Measurements from ENCODE around the gene COPA. TPM values are rescaled to one million over a fixed set of nuclear protein-coding genes. Genes with fewer than 3 reads are reported as not detected.

Gene COPA
- total and polyA plus RNA-seq, 7 donors: 53.8 to 96.3 (median 75.2) TPM

GRCh38 chr1:160277987-160278386, 65.1 kb downstream of the COPA start:
- TF ChIP-seq CTCF (IDR thresholded peaks at IDR 0.05): no peak
- Histone ChIP-seq H3K27ac (no peak overlapping the region), H3K4me3 (no peak overlapping the region), H3K36me3 (ENCODE audit: insufficient read depth in 1 of 2, low read depth in 1 of 2) (peaks cover 17 to 75% of the 10 kb centered on the region in 2 donors), H3K9me3 (no peaks in the 10 kb centered on the region), H3K27me3 (ENCODE audit: insufficient read depth in 3 of 3, low read length in 2 of 3) (no peaks in the 10 kb centered on the region), H3K4me1 (no peaks in the 10 kb centered on the region)
- ATAC-seq (no peak), DNase-seq (no peak)
- 87 to 88% (median 87%) methylated on average over 4 of the region's 4 CpGs for WGBS, 3 donors
- intact Hi-C loops (cut with DNase I): no loop called here

GRCh38 chr1:160277330-160277729, 65.7 kb downstream of the COPA start:
- no peak for TF ChIP-seq CTCF (IDR thresholded peaks at IDR 0.05)
- H3K27ac ChIP-seq: no peak overlapping the region
- no peaks in the 10 kb centered on the region for H3K27me3 ChIP-seq (ENCODE audit: insufficient read depth in 3 of 3, low read length in 2 of 3)
- no peak overlapping the region for H3K4me3 ChIP-seq
- peaks cover 17 to 69% of the 10 kb centered on the region in 2 donors for H3K36me3 ChIP-seq (ENCODE audit: insufficient read depth in 1 of 2, low read depth in 1 of 2)
- WGBS, 3 donors: 80 to 95% (median 82%) methylated on average over 2 of the region's 2 CpGs
- no peaks in the 10 kb centered on the region for H3K9me3 ChIP-seq
- ATAC-seq (no peak), DNase-seq (no peak)
- H3K4me1 ChIP-seq: no peaks in the 10 kb centered on the region
- intact Hi-C loops (cut with DNase I): no loop called here

DNA sequence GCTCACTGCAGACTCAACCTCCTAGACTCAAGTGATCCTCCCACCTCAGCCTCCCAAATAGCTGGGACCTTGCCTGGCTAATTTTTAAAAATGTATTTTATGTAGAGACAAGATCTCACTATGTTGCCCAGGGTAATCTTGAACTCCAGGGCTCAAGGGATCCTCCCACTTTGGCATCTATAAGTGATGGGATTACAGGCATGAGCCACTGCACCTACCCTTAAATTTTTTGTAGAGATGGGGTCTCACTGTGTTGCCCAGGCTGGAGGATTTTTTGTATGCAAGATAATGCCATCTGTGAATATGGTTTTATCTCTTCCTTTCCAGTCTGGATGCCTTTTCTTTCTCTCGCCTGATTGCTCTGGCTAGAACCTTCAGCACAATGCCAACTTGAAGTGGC, 72.0 kb downstream of the COPA start:
- Histone ChIP-seq H3K27me3 (ENCODE audit: insufficient read depth in 3 of 3, low read length in 2 of 3) (no peaks in the 10 kb centered on the region), H3K9me3 (no peaks in the 10 kb centered on the region), H3K27ac (no peak overlapping the region), H3K4me1 (no peaks in the 10 kb centered on the region), H3K4me3 (no peak overlapping the region), H3K36me3 (ENCODE audit: insufficient read depth in 1 of 2, low read depth in 1 of 2) (peaks cover 0 to 7% of the 10 kb centered on the region in 2 donors)
- no peak for TF ChIP-seq CTCF (IDR thresholded peaks at IDR 0.05)
- intact Hi-C loops (cut with DNase I): no loop called here
- WGBS, 3 donors: 87 to 95% (median 91%) methylated on average over 1 of the region's 1 CpG
- DNase-seq (no peak), ATAC-seq (no peak)

- 61 to 71% (median 62%) methylated on average over 9 to 10 of the region's 10 CpGs for WGBS, 3 donors
- Histone ChIP-seq H3K27me3 (ENCODE audit: insufficient read depth in 3 of 3, low read length in 2 of 3) (no peaks in the 10 kb centered on the region), H3K9me3 (no peaks in the 10 kb centered on the region), H3K36me3 (ENCODE audit: insufficient read depth in 1 of 2, low read depth in 1 of 2) (no peaks in the 10 kb centered on the region), H3K4me1 (no peaks in the 10 kb centered on the region), H3K4me3 (no peak overlapping the region), H3K27ac (no peak overlapping the region)
- ATAC-seq (no peak), DNase-seq (no peak)
- no peak for TF ChIP-seq CTCF (IDR thresholded peaks at IDR 0.05)
- intact Hi-C loops (cut with DNase I): no loop called here
Observed at GRCh38 chr1:160267284-160267991, 75.6 kb downstream of the COPA start.

- intact Hi-C loops (cut with DNase I): no loop called here
- Histone ChIP-seq H3K27ac (no peak overlapping the region), H3K4me3 (no peak overlapping the region), H3K9me3 (no peaks in the 10 kb centered on the region), H3K27me3 (ENCODE audit: insufficient read depth in 3 of 3, low read length in 2 of 3) (no peaks in the 10 kb centered on the region), H3K36me3 (ENCODE audit: insufficient read depth in 1 of 2, low read depth in 1 of 2) (no peaks in the 10 kb centered on the region), H3K4me1 (peaks cover 14% of the 10 kb centered on the region)
- WGBS, 3 donors: 76 to 85% (median 80%) methylated on average over 4 of the region's 4 CpGs
- ATAC-seq: no peak
- TF ChIP-seq CTCF (IDR thresholded peaks at IDR 0.05): no peak
- no peak for DNase-seq
Observed at GRCh38 chr1:160264795-160265307, 78.2 kb downstream of the COPA start.

Data from psoas muscle (tissue), 8 donors.